Measurements from ENCODE around the gene PFKM.
"Not testable (repeated sequence)": the region's sequence is repeated elsewhere in the genome, so short reads cannot be mapped to it uniquely, and the experiment has no call there.

Gene PFKM

DNA sequence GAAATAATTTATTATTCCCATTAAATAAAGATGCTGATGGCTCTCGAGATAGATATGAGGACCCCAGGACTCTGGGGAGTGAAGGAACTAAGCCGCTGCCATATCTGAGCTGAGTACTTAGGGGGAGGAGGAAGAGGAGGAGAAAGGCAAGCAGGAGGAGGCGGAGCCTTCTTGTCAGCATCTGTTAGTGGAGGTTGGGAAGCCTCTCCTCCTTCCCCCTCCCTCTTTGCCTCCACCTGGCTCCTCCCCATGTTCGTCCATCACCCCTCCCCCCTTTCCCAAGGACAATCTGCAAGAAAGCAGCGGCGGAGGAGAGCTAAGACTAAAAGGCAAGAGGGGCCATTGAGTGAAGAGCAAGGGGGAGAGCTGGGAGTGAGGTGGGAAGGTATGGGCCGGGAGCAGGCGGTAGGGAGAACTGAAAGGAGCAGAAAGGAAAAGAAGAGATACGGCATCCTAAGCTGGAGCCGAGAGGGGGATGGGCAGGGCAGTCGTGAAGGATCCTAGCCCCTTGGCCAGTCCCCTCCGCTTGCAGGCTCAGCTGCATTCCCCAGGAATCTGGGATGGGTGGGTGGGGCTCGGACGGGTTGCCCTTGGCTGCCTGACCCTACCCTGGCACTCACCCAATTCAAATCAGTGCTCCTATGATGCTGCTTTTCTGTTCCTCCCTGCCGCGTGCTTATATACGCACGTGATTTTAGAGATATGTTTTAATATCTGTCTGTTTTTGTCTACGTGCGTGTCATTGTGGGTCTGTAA lies at the start of gene PFKM:
Gene PFKM, plus strand, starts transcription at position 287 of the 756 bp plus-strand sequence. CDS start 3,411 bp downstream, outside the sequence.
- peak; percentile 80 for DNase-seq

DNA sequence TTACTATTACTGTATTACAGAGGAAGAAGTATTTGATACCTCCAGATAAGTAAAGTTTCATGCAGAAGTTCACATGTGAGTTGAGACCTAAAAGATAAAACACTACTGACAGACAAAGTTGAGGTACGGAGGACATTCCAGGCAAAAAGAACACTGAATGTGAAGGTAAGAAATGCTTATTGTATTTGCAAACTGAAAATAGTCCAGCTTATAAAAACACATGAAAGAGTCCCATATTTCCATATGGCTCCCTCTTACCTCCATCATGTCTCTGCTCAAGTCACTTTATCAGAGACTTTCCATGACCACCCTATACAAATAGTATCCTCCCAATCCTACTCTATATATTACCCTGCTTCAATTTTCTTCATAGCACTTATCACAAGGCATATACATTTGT lies 49.1 kb upstream of the PFKM start:
- no peak for DNase-seq

GRCh38 chr12:48070731-48071130 lies 48.4 kb upstream of the PFKM start:
- DNase-seq, result no peak

DNA sequence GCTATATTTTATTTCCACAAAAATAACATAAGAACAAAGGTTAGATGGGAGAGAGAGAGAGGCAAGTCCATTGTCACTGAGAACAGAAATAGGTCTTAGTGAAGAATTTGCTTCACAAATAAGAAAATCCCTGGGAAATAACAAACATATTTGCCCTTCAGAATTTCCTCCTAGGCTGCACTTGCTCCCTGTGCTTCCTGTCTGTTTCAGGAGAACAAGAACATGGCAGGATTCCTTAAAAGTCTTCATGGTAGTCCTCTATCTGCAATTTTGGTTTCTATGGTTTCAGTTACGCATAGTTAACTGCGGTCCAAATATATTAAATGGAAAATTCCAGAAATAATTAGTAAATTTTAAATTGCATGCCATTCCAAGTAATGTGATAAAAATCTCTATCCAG lies 47.4 kb upstream of the PFKM start:
- no peak for DNase-seq

- DNase-seq, result no peak
Measured at GRCh38 chr12:48072266-48072665, 46.9 kb upstream of the PFKM start.

DNA sequence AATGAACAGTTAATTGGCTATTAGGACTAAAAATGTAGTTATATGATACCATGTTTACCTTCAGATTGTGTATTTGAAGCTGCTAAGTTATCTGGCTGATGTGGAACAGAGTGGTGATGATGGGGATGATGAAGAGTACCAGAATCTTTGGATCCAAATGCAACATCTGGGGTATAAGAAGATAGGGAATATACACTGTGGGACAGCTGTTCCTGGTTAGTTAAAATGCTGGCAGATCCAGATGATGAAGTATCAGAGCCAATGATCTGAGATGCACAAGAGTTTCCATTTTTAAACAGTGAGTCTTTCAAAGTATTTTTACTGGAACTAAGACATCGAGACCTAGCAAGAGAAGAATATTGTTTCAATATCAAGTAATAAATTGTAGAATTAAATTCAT lies 44.9 kb upstream of the PFKM start:
- no peak for DNase-seq

DNA sequence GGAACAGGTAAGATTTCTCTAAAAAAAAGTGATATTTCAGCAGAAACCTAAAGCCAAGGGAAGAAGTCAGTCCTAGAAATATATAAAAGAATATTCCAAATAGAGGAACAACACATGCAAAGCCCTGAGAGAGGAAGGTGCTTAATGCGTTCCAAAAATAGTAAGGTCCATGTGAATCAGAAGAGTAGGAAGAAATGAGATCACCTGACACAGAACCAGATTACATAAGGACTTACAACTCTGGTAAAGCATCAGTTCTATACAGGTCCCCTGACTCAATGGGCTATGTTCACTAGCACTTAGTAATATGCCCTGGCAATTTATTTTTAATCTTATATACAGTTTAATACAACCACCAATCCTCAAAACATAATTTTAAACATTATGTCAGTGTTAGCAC lies 43.3 kb upstream of the PFKM start:
- no peak for DNase-seq

DNA sequence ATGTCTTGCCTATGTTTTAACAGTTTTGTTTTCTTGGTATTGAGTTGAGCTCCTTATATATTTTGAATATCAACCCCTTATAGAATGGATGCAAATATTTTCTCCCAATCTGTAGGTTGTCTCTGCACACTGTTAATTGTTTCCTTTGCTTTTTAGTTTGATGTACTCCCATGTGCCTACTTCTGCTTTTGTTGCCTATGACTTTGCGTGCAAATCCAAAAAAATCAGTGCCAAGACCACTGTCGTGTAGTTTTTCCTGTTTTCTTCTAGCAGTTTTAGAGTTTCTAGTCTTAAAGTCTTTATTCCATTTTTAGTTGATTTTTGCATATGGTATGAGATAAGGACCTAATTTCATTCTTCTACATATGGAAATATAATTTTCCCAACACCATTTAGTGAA lies 42.1 kb upstream of the PFKM start:
- no peak for DNase-seq

DNA sequence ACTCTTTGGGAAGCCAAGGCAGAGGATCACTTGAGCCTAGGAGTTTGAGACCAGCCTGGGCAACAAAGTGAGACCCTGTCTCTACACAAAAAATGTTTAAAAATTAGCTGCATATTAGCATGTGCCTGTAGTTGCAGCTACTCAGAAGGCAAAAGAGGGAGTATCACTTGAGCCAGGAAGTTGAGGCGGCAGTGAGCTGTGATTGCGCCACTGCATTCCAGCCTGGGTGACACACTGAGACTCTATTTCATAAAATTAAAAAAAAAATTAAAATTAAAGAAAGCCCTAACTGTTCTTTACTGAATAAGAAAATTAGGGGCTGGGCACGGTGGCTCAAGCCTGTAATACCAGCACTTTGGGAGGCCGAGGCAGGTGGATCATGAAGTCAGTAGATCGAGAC lies 40.3 kb upstream of the PFKM start:
- DNase-seq, result no peak

- DNase-seq, result no peak
Measured at GRCh38 chr12:48080285-48080684, 38.9 kb upstream of the PFKM start.

- DNase-seq, result no peak
Measured at GRCh38 chr12:48080821-48081220, 38.3 kb upstream of the PFKM start.

DNA sequence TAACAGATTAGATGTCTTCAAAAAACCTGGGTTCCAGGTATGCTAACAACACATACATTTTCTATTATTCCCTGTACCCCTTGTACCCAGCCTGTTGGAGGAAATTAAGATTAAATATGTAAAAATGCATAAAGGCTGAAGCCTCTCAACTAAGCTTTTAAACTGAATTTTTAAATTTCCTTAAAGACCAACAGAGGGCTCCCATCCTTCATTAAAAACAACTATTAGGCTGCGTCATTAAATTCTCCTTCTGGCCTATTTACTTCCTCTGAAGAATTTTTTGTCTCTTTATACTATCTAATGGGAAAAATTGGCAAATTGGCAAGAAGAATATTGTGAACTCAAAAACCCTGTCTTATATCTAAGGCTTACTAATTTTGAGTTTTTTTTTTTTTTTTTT lies 35.1 kb upstream of the PFKM start:
- no peak for DNase-seq

DNA sequence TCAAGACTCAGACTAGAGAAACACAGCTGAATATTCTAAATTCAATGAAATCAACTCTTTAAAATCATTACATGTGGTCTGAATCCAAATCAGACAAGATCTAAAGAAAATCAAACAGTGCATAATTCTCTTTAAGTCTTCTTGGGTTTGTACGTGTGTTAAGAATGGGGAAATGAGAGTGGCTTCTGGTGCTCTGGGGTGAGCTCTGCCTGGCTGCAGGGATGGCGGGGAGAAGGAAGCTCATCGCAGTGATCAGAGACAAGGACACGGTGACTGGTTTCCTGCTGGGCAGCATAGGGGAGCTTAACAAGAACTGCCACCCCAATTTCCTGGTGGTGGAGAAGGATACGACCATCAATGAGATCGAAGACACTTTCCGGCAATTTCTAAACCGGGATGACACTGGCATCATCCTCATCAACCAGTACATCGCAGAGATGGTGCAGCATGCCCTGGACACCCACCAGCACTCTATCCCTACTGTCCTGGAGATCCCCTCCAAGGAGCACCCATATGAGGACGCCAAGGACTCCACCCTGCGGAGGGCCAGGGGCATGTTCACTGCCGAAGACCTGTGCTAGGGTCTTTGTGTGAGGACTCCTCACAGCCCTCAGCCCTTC lies 34.2 kb upstream of the PFKM start:
- no peak for DNase-seq

DNA sequence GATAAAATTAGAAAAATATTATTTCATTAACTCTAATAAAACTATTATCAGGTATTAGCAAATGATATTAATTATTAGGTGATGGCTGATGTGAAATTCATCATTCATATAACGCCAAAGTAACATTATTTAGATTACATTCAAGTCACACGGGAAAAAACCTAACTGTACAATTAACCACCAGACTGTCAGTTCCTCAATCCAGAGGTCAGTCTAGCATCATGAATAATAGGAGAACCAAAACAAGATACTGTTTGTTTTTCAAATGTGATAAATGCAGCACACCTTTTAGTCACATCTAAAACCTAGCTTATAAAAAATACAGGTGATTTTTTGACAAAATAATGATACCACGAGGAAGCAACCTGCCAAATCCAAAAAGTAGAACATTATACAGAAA lies 32.8 kb upstream of the PFKM start:
- no peak for DNase-seq

- no peak for DNase-seq
Measured at GRCh38 chr12:48092611-48093010, 26.6 kb upstream of the PFKM start.

- DNase-seq, result no peak
Measured at GRCh38 chr12:48104531-48104930, 14.6 kb upstream of the PFKM start.

GRCh38 chr12:48105321-48105866 lies 13.8 kb upstream of the PFKM start:
- DNase-seq, result peak; percentile 61

- DNase-seq, result peak; percentile 94
Measured at GRCh38 chr12:48105867-48106680, 13.1 kb upstream of the PFKM start, which contains the start of gene SENP1. Gene SENP1, minus strand, starts transcription at chr12:48106079. Its CDS starts 4,607 bp downstream, at chr12:48101472.

DNA sequence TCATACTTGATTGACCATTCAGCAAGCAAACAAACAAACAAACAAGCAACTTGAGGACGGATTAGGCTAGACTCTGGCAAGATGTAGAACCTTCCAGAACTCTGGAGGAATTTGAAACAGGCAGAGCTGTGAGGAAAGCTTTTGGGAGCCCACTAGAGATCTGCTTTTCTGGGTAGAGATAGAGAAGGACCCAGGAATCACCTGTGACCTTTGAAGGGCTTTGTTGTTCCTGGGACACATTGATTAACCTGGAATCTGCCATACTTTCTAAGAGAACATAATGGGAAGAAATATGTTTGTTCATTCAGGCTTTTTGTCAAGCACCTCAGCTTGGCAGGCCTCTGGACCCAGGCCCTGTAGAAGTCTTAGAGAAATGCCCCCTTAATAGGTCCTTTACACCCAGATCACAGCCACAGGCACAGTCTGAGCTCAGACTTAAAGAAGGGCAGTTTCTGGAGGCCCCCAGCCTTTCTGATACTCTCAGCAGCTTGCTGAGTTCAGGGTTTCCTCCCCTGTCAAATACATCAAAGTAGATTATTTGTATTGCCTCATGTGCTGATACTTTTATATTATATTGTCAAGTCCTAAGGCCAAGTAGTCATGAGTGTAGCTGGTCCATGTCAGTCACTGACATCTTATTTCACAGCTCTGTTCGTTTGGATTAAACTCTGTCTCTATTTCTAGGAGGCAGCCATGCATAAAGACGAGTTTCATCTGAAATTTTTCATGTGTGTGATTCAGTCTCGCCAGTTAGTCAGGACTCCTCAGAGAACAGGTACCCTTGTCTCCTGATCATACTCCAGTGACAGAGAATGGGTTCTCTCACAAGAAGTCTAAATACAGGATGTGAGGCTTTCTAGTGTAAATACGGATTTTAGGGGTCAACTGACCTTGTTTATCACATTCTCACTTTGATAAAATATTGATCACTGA lies 12.2 kb upstream of the PFKM start:
- no peak for DNase-seq

GRCh38 chr12:48109424-48109823 lies 9.7 kb upstream of the PFKM start:
- no peak for DNase-seq

DNA sequence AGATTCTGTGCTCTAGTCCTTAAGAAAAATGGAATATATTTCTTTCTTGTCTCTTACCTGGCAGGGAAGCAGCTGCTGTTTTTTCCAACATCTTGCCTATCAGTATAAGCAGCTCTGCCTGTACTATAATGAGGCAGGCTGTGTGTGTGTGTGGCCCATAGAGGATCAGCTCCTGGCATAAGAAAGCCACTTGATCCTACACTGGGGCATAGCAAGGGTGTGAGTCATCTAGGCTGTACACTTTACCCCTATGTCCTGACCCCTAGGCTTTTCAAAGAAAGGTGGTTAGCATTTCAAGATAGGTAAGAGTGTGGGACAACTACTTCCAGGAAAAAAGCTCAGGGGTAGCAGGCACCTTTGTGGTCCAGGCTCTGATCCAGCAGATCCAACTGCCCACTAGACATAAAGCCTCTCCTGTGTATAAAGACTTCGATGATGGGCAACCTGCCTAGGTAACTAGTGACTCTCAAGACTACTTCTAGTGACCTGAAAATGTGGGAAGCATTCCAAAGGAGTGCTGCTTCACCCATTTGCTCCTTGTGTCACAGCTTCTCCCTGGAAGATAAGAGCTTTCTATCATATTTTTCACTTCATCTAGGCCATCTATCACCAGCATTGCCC lies 8.4 kb upstream of the PFKM start:
- no peak for DNase-seq

- not testable (repeated sequence) for DNase-seq
Measured at GRCh38 chr12:48111312-48111693, 7.9 kb upstream of the PFKM start.

All from stimulated activated CD8-positive, alpha-beta memory T cell treated with anti-CD3 and anti-CD28 coated beads, Interleukin-4, amount 100 ng/mL, for 48 hours (primary cell).